Fibroblast of mammary gland (primary cell): ENCODE data around the gene HHATL.

ENCODE experiments used
- DNase-seq: peaks from one replicate; pipeline ENCODE4 v3.0.0-alpha.2; 2010; ENCODE audit warnings: low read depth
- H3K4me3 ChIP-seq: 2 replicates; pipeline ENCODE4 v1.5.1; 2011; ENCODE audit warnings: low read depth, mild to moderate bottlenecking, low read length, moderate library complexity; ENCODE audit not compliant: control insufficient read depth
- TF ChIP-seq, protein P1 (sequence below): conservative IDR thresholded peaks from 2 replicates; pipeline ENCODE4 v1.5.1; 2011; ENCODE audit warnings: low read depth, low read length, inconsistent platforms; ENCODE audit not compliant: control insufficient read depth, insufficient read depth

HHATL gene

DNA sequence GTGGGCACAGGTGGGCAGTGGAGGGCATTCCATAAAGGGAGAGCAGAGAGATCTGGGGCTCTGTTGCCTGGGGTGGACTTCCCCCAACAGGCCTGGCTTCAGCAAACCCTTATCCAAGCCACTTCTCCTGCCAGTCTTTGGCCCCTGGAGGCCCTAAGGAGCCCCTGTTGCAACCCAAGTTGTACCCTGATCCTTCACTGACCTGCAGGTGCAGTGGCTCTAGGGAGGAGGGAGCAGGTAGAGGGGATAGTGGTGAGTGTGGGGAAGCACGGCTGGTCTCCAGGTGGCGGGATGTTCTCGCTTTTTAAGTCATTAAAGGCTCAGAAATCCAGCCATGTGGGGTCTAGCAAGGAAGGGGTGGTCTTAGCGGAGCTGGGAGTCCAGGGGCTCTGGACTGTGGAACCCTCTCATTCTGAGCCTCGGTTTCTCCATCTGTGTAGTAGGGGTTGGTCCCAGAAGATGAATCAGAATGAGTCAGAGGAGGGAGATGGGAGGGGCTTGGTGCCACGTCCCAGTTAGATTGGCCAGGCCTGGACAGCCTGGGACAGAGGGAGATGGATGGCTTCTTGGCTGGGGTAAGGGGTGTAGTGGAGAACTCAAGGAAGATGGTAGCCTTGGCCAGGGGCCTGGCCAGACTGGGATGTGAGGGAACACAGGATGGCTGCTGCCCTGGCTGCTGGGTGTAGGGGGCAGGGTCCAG is 46.5 kb downstream of the HHATL start:
- TF ChIP-seq, protein P1, sequence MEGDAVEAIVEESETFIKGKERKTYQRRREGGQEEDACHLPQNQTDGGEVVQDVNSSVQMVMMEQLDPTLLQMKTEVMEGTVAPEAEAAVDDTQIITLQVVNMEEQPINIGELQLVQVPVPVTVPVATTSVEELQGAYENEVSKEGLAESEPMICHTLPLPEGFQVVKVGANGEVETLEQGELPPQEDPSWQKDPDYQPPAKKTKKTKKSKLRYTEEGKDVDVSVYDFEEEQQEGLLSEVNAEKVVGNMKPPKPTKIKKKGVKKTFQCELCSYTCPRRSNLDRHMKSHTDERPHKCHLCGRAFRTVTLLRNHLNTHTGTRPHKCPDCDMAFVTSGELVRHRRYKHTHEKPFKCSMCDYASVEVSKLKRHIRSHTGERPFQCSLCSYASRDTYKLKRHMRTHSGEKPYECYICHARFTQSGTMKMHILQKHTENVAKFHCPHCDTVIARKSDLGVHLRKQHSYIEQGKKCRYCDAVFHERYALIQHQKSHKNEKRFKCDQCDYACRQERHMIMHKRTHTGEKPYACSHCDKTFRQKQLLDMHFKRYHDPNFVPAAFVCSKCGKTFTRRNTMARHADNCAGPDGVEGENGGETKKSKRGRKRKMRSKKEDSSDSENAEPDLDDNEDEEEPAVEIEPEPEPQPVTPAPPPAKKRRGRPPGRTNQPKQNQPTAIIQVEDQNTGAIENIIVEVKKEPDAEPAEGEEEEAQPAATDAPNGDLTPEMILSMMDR, result no peak
- no peak overlapping the region for H3K4me3 ChIP-seq
- DNase-seq, result peak; percentile 79

DNA sequence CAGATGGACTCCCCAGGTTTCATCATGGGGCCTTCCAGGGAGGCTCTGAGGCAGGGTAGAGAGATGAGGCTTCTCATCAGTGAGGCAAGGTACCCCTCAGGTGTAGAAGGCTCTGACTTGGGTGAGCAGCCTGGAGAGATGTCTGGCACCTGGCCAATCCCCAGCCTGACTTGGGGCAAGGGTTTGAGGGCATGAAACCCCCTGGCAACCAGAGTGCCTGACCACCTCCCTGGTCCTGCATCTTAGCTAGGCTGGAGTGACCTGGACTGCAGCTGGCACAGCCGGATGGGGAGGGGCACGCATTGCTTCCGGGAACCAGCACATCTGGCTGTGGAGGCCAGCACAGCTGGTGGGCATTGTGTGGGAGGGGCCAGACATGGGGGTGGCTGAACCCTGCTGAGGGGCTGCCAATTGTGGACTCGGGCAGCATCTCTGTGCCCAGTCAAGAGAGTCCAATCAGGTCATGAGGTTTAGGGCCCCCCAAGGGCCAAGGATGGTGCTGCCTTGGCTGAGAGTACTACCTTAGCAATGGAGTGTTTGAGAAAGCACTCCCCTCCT is 47.2 kb downstream of the HHATL start:
- H3K4me3 ChIP-seq, result peak overlapping the region; percentile 61
- TF ChIP-seq, protein P1, result no peak
- DNase-seq, result no peak

DNA sequence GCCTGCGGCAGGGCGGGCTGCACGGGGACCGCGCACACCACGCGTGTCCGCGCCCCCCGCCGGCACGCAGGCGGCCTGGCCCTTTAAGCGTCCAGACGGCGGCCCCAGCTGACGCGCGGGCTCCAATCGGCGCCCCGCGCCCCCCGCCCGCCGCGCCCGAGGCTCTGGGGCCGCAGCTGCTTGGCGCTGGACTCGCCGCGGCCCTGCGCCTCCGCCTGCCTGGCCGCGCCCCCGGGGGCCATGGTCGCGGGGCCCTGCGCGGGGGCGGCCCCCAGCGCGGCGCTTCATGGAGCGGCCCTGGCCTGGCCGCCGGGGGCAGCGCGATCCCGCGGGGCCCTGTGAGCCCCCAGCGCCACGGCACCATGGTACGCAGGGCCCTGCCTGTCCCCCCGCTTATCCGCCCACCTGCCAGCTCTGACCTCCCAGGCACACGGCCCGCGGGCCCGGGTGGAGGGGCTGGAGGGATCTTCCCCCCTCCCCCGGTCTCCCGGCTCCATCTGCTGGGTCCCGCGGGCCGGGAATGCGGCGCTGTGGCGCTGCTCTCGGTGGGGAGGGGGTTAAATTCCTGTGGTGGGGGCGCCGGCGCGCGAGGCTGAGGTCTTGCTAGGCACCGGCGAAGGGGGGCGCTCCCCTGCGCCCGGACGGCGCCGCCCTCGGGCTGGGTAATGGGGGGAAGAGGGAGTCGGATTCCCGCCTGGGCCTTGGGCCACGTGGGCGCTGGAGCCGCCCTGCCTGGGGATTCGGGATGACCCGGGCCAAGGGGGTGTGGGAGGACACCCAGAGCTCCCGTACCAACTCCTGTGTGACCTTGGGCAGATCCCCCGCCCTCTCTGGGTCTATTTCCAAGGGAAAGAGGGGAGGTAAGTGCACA is 48.0 kb downstream of the HHATL start:
- DNase-seq, result peak; percentile 53
- TF ChIP-seq, protein P1, result no peak
- H3K4me3 ChIP-seq, result peak overlapping the region; percentile 76

DNA sequence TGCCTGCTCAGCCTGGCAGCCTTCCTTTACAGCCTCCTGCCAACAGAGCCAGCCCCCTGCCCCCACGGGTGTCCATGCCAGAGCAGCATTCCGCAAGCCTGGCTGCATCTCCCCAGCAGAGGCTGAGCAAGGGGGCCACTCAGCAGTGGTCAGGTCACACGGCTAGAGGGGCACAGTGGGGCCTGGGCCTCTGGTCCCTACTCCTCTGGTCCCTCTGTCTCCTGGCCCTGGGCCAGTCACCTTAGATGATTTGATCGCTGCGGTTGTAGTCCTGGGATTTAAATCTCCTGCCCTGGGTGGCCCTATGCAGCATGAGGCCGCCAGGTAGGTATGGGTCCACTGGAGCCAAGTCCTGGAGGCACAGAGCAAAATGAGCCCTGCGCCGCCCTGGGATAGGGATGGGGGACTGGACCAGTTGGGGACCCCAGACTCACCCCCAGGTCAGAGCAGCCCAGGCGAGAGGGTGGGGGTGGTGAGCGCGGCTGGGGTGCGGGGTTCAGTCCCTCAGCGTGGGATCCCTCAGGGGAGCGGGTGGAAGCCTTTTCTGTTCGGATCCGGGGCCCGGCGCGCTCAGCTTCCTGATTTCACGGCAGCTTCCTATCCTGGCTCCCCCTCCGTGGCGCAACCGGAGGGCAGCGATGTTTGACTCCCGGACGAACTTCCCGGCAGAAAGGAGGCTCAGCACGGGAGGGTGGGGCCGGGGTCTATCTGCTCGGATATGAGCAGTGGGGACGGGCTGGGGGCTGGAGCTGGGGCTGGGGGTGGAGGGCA is 48.9 kb downstream of the HHATL start, which contains the start of gene ZBTB47:
Gene ZBTB47, plus strand, starts transcription at position 138 of the 771 bp plus-strand sequence. CDS start 4,659 bp downstream, outside the sequence.
- peak within 1 kb of the TSS; percentile 76 for H3K4me3 ChIP-seq
- TF ChIP-seq, protein P1, result no peak
- DNase-seq, result no peak

DNA sequence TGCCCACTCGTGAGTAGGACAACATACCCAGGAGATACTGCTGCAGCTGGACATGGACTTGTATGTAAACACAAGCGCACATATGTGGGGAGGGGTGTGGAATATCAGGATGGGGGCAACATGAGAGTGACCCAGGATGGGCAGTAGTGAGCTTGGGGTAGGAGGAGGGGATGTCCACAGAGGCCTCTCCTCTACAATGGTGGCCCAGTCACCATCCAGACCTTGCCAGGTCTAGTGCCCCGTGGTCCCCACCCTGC is 49.4 kb downstream of the HHATL start:
- TF ChIP-seq, protein P1, result no peak
- DNase-seq, result no peak
- peak overlapping the region; percentile 76 for H3K4me3 ChIP-seq

DNA sequence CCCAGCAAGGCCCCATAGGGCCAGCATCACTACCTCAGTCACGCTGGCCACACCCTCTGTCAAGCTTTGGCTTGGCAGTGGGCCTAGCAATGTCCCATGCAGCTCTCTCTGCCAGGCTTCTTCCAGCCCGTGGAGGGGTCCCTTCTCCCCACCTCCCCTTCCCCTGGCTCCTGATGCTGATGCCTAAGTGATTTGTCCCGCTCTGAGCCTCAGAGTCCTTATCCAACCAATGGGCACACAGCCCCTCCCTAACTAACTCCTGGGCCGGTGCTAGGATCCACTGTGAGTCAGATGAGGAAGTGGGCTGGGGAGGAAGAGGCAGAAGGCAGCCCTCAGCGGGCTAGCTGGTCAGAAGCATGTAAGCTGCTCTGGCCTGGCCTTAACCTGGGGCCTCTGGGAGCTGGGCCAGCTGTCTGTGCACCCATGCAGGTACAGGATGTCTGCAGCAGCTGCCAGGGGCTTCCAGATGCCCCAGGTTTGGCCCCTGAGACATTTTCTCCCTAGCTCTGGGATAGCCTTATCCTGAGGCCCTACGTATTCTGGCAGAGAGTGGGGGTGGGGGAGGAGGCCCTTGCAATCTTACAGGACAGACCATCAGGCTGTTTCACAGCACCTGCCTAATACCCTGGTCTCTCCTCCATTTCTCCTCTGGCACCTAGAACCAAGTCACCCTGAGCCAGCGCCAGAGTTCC is 49.8 kb downstream of the HHATL start:
- TF ChIP-seq, protein P1, result no peak
- DNase-seq, result peak; percentile 84
- H3K4me3 ChIP-seq, result peak overlapping the region; percentile 76
